B cell (primary cell): ENCODE measurements around the gene SENP3. TPM values are rescaled to one million over a fixed set of nuclear protein-coding genes. Genes with fewer than 3 reads are reported as not detected.
"Not testable (repeated sequence)": the region's sequence is repeated elsewhere in the genome, so short reads cannot be mapped to it uniquely, and the experiment has no call there.

ENCODE experiments used
- ATAC-seq: fragments of 200-7000 bp; cut with Tn5 transposase; one replicate; pipeline ENCODE4 v1.10.0; 2021; ENCODE audit warnings: low read depth, mild to moderate bottlenecking, moderate number of reproducible peaks, moderate library complexity
- CTCF ChIA-PET: fragments of 350-600 bp; sonication (Branson Sonifier 250); formaldehyde crosslinking; loops from one replicate; lab custom pipeline; 2021; ENCODE audit warnings: antibody characterized with exemption, inconsistent platforms; lab: Charles Lee
- POLR2A ChIA-PET: fragments of 350-600 bp; sonication (Branson Sonifier 250); formaldehyde crosslinking; loops from one replicate; lab custom pipeline; 2021; ENCODE audit warnings: antibody characterized with exemption; lab: Charles Lee
- DNase-seq: peaks from one replicate; pipeline ENCODE4 v3.0.0; 2013
- H2AFZ ChIP-seq: 2 replicates; pipeline ENCODE4 v1.6.1; 2012; ENCODE audit warnings: mild to moderate bottlenecking, low read depth, low read length; ENCODE audit not compliant: insufficient read depth, poor library complexity, severe bottlenecking
- H3K27ac ChIP-seq, 2 donors: 1 replicate in 1 of 2; 2 replicates in 1 of 2; pipeline ENCODE4 v1.5.1; 2012 to 2013; ENCODE audit warnings: low read length in 2 of 2, mild to moderate bottlenecking in 2 of 2, moderate library complexity in 1 of 2
- H3K27me3 ChIP-seq, 4 experiments: fragments of 200-600 bp in 1 of 4; sonication (generic) in 1 of 4; replicated peaks in 1 of 4; 1 replicate in 2 of 4; 2 replicates in 2 of 4; pipeline versions ENCODE4 v1.6.1 to v1.7.0; 2013 to 2016; ENCODE audit warnings: low read length in 3 of 4, mild to moderate bottlenecking in 2 of 4, mixed read lengths in 1 of 4, moderate library complexity in 1 of 4; ENCODE audit not compliant: insufficient read depth in 4 of 4, control insufficient read depth in 3 of 4; ENCODE audit errors: control extremely low read depth in 1 of 4
- H3K36me3 ChIP-seq, 2 experiments: replicated peaks in 1 of 2; 1 replicate in 1 of 2; 2 replicates in 1 of 2; pipeline versions ENCODE4 v1.6.1 to v1.7.1; 2013; ENCODE audit warnings: low read length in 1 of 2; ENCODE audit not compliant: insufficient read depth in 2 of 2, control insufficient read depth in 1 of 2; ENCODE audit errors: control extremely low read depth in 1 of 2, extremely low read depth in 1 of 2
- H3K4me1 ChIP-seq, 2 donors: fragments of 200-600 bp in 1 of 2; sonication (generic) in 1 of 2; 1 replicate in 1 of 2; 2 replicates in 1 of 2; pipeline versions ENCODE4 v1.5.1 to v1.6.1; 2013 to 2017; ENCODE audit warnings: low read length in 2 of 2; ENCODE audit not compliant: control insufficient read depth in 2 of 2, insufficient read depth in 2 of 2
- H3K4me2 ChIP-seq: replicated peaks from 2 replicates; pipeline ENCODE3; 2012; ENCODE audit warnings: mild to moderate bottlenecking, low read depth, low read length; ENCODE audit not compliant: poor library complexity, severe bottlenecking
- H3K4me3 ChIP-seq, 5 experiments: fragments of 200-600 bp in 1 of 5; sonication (generic) in 1 of 5; 1 replicate in 3 of 5; 2 replicates in 2 of 5; pipeline versions ENCODE4 v1.5.1 to v1.7.0; 2011 to 2016; ENCODE audit warnings: low read length in 4 of 5, mild to moderate bottlenecking in 4 of 5, low read depth in 2 of 5, control low read depth in 1 of 5, moderate library complexity in 1 of 5; ENCODE audit not compliant: insufficient read depth in 1 of 5; ENCODE audit errors: control extremely low read depth in 1 of 5, extremely low read depth in 1 of 5
- H3K79me2 ChIP-seq: fragments of 200-600 bp; sonication (generic); one replicate; pipeline ENCODE4 v1.6.0; 2016; ENCODE audit warnings: low read length; ENCODE audit not compliant: control insufficient read depth, insufficient read depth
- H3K9ac ChIP-seq: fragments of 200-600 bp; sonication (generic); 2 replicates; pipeline ENCODE4 v1.6.1; 2017; ENCODE audit warnings: mild to moderate bottlenecking, low read length, moderate library complexity
- H3K9me3 ChIP-seq, 3 donors: one replicate each; pipeline versions ENCODE4 v1.6.1 to v1.7.1; 2013; ENCODE audit warnings: low read length in 2 of 3; ENCODE audit not compliant: control insufficient read depth in 2 of 3, insufficient read depth in 1 of 3; ENCODE audit errors: control extremely low read depth in 1 of 3
- H4K20me1 ChIP-seq: 2 replicates; pipeline ENCODE4 v1.6.0; 2012; ENCODE audit warnings: mild to moderate bottlenecking, low read length; ENCODE audit not compliant: insufficient read depth, control insufficient read depth, poor library complexity, severe bottlenecking
- H3K27ac Mint-ChIP-seq: one replicate; pipeline ENCODE4 v1.8.0; 2021; ENCODE audit warnings: mixed read lengths
- H3K27me3 Mint-ChIP-seq: one replicate; pipeline ENCODE4 v1.8.0; 2021; ENCODE audit warnings: mixed read lengths
- H3K4me1 Mint-ChIP-seq: one replicate; pipeline ENCODE4 v1.8.0; 2021; ENCODE audit warnings: mixed read lengths
- H3K4me3 Mint-ChIP-seq: one replicate; pipeline ENCODE4 v1.8.0; 2021; ENCODE audit warnings: mixed read lengths
- H3K9me3 Mint-ChIP-seq: one replicate; pipeline ENCODE4 v1.8.0; 2022; ENCODE audit warnings: mixed read lengths; ENCODE audit not compliant: insufficient read depth
- EZH2 ChIP-seq: IDR thresholded peaks from 2 replicates; pipeline ENCODE4 v1.6.1; 2012; ENCODE audit warnings: borderline replicate concordance, low read depth, mild to moderate bottlenecking, moderate library complexity, low read length; ENCODE audit not compliant: insufficient read depth, poor library complexity, severe bottlenecking
- WGBS: methylation state at CpG from one replicate; pipeline ENCODE4 v1.1.5; 2013; ENCODE audit warnings: missing lambda C conversion rate; ENCODE audit not compliant: insufficient coverage; 5-methylcytosine and 5-hydroxymethylcytosine counted together
- intact Hi-C: fragments of 100-400 bp; cut with micrococcal nuclease; formaldehyde crosslinking; loops from one replicate; pipeline ENCODE4 v1.10.0; 2022
- polyA plus RNA-seq: library from polyadenylated mRNA; depleted of rRNA; stranded (reverse); fragments of >200 nt; gene quantifications from 2 replicates; pipeline ENCODE4 v1.2.3, GENCODE V29; 2012
- total RNA-seq, 2 donors: library from RNA; stranded (reverse); fragments of 120-200 nt in 1 of 2; gene quantifications; 1 replicate in 1 of 2; 2 replicates in 1 of 2; pipeline versions ENCODE4 v1.2.3 to v1.2.4, GENCODE V29; 2013 to 2022
- TF ChIP-seq, protein P1 (sequence below): fragments of 200-600 bp; IDR thresholded peaks from one replicate; pipeline ENCODE4 v1.8.0; 2022; ENCODE audit warnings: antibody characterized with exemption, mild to moderate bottlenecking

The SENP3 gene
- total and polyA plus RNA-seq, 2 donors (not counting 1 experiment from before 2014, with no cell fraction given), result 45.1 to 57.1 TPM

DNA sequence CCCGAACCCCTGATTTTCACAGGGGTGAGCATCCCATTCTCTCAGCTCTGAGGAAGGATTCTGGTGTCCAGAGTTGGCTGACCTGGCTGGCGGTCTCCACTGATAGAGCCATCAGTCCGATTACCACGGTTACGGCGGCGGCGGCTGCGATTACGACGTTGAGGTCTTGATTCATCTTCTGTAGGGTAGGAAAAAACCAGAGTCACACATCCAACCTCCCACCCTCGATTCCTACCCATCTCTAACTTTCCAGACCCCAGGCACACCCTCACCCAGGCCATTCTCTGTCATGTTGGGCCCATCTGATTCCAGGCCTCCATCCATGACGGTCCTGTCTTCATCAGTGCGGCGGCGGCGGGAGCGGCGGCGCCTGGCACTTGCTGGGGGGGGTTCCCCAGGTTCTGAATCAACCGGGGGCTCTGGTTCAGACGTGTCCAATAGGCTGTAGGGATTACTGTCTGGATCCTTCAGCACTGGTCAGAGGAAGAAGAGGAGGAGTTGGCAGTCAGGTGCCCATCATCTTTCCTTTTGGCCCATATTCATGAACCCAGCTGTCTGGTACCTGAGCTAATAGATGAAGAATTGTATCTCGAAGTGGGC is 30.8 kb downstream of the SENP3 start:
- CTCF ChIA-PET, result interaction anchor here (1.0 to 1.5 kb wide), 4 partner anchors 9 to 156 kb away, joined by 3 to 7 read pairs (median 4); partner anchors contain the start of gene MPDU1

DNA sequence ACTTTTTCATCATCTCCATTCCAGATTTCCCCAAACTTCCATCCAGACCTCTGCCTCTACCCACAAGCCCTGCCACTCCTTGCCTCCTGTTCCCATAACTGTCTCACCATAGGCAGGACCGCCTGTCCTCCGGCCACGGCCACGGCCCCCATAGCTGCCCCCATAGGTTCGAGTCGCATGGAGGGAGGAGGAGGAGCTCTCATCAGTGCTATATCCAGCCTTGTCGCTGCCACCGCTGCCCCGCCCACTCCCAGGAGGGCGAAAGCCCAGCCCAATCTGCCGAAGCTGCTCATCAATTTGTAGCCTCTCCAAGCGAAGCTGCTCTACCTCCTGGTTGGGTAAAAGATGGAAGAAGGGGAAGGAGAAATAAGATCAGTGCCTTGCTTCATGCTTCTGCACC is 31.6 kb downstream of the SENP3 start:
- Histone ChIP-seq H4K20me1 (no peaks in the 10 kb centered on the region), H3K79me2 (no peaks in the 10 kb centered on the region), H3K27me3 (no peaks in the 10 kb centered on the region), H3K36me3 (peaks cover 0 to 62% of the 10 kb centered on the region in 2 experiments), H3K4me2 (no peak overlapping the region), H3K4me3 (no peak overlapping the region), H3K9me3 (no peaks in the 10 kb centered on the region), H3K9ac (no peak overlapping the region), H3K4me1 (peaks cover 0 to 7% of the 10 kb centered on the region in 2 donors), H2AFZ (no peak overlapping the region), H3K27ac (no peak overlapping the region)
- ATAC-seq (no peak), DNase-seq (no peak)
- CTCF ChIA-PET, result interaction anchor here (1.0 to 1.3 kb wide), 3 partner anchors 74 to 156 kb away, joined by 3 to 4 read pairs (median 4); no protein-coding TSS in a partner anchor
- 97% methylated on average over 5 of the region's 12 CpGs for WGBS
- TF ChIP-seq EZH2, result no peak
- TF ChIP-seq, protein P1, sequence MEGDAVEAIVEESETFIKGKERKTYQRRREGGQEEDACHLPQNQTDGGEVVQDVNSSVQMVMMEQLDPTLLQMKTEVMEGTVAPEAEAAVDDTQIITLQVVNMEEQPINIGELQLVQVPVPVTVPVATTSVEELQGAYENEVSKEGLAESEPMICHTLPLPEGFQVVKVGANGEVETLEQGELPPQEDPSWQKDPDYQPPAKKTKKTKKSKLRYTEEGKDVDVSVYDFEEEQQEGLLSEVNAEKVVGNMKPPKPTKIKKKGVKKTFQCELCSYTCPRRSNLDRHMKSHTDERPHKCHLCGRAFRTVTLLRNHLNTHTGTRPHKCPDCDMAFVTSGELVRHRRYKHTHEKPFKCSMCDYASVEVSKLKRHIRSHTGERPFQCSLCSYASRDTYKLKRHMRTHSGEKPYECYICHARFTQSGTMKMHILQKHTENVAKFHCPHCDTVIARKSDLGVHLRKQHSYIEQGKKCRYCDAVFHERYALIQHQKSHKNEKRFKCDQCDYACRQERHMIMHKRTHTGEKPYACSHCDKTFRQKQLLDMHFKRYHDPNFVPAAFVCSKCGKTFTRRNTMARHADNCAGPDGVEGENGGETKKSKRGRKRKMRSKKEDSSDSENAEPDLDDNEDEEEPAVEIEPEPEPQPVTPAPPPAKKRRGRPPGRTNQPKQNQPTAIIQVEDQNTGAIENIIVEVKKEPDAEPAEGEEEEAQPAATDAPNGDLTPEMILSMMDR, result no peak
- POLR2A ChIA-PET, result no interaction called here
- peaks cover 2% of the 10 kb centered on the region for H3K4me1 Mint-ChIP-seq
- H3K9me3 Mint-ChIP-seq, result no peaks in the 10 kb centered on the region
- intact Hi-C loops, result no loop called here
- peak overlapping the region; percentile 67 for H3K27ac Mint-ChIP-seq
- H3K27me3 Mint-ChIP-seq, result no peaks in the 10 kb centered on the region
- no peak overlapping the region for H3K4me3 Mint-ChIP-seq

More for the DNA sequence above, 30.8 kb downstream of the SENP3 start:
- intact Hi-C loops, result no loop called here
- H3K4me2 ChIP-seq, result no peak overlapping the region
- whole genome bisulfite sequencing, result over 99% methylated on average over 11 of the region's 23 CpGs
- no peak overlapping the region for H3K27ac Mint-ChIP-seq
- H2AFZ ChIP-seq, result no peak overlapping the region
- no peak overlapping the region for H3K27ac ChIP-seq
- H3K27me3 ChIP-seq, result no peaks in the 10 kb centered on the region
- H3K27me3 Mint-ChIP-seq, result no peaks in the 10 kb centered on the region
- DNase-seq (no peak), ATAC-seq (no peak)
- H3K4me3 ChIP-seq, result no peak overlapping the region
- H3K9ac ChIP-seq, result no peak overlapping the region
- no peaks in the 10 kb centered on the region for H4K20me1 ChIP-seq
- peaks cover 0 to 7% of the 10 kb centered on the region in 2 donors for H3K4me1 ChIP-seq
- POLR2A ChIA-PET, result no interaction called here
- no peaks in the 10 kb centered on the region for H3K9me3 ChIP-seq
- H3K4me1 Mint-ChIP-seq, result peaks cover 2% of the 10 kb centered on the region
- H3K36me3 ChIP-seq, result peaks cover 0 to 66% of the 10 kb centered on the region in 2 experiments
- no peak overlapping the region for H3K4me3 Mint-ChIP-seq
- no peaks in the 10 kb centered on the region for H3K79me2 ChIP-seq
- no peak for TF ChIP-seq EZH2
- TF ChIP-seq, protein P1, result no peak
- no peaks in the 10 kb centered on the region for H3K9me3 Mint-ChIP-seq

DNA sequence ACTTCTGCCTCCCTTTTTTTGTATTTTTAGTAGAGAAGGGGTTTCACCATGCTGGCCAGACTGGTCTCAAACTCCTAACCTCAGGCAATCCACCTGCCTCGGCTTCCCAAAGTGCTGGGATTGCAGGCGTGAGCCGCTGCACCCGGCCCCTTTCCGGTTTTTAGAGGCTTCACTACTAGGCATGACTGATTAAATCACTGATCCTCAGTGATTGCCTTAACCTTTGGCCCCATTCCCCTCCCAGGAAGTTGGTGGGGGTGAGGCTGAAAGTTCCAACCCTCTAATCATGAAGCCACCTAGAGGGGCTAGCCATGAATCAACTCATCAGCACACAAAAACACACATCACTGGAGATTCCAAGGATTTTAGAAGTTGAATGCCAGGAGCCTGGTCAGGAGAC is 35.8 kb downstream of the SENP3 start:
- H3K27me3 ChIP-seq, H4K20me1 ChIP-seq, H3K9ac ChIP-seq, ATAC-seq, POLR2A ChIA-PET, CTCF ChIA-PET, intact Hi-C loops, H3K79me2 ChIP-seq, H3K4me3 ChIP-seq, H3K4me1 ChIP-seq, H3K4me1 Mint-ChIP-seq, H3K4me2 ChIP-seq, H3K27ac Mint-ChIP-seq, H2AFZ ChIP-seq, DNase-seq, H3K9me3 ChIP-seq, H3K4me3 Mint-ChIP-seq, H3K27ac ChIP-seq, H3K9me3 Mint-ChIP-seq, H3K27me3 Mint-ChIP-seq: not testable (repeated sequence)
- no CpG with 5 or more reads among the region's 5 CpGs for WGBS
- H3K36me3 ChIP-seq, result peaks cover 3 to 75% of the 10 kb centered on the region in 2 experiments
